ENCODE data around the gene CDH4.

The CDH4 gene

DNA sequence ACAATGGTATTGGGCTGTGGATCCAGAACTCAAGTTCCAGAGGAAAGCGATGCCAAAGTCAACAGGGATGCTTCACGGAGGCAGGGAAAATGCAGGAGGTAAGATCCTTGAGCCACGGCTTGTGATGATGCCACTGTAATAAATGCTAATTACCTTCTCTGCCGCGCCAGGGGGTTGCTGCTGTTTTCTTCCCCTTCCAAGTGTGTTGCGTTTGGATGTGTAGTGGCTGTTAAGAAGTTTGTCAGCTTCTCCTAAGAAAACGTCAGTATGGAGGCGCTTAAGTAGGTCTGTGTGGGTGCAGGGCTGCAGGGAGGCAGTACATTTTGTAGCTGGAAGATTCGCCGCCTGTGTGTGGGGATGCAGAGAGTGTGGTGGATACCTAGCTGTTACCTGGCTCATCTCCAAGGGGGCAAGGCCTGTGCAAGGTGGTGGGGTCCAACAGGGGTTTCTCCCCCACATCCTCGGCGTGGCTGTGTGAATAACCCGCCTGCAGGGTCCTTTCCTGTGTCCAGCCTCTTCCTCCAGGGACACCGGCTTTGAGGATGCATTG, 318.7 kb downstream of the CDH4 start:
- DNase-seq: no peak

DNA sequence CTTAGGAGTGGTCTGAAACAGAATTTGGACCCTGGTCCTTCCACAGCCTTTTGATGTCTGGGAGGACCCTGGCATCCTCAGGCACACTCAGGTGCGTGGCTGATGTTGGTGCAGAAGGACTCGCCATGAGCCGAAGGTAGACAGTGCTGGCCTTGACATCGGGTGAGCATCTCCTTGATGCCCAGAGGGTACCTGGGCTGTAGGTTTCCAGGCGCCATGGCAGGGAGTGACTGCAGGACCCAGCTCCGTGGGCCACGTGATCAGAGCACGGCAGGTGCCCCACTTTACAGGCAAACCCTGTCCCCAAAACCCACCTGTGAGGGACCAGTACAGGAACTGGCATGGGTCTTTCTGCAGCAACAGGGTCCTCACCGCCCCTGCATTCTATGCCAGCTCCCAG, 319.2 kb downstream of the CDH4 start:
- DNase-seq: no peak

DNA sequence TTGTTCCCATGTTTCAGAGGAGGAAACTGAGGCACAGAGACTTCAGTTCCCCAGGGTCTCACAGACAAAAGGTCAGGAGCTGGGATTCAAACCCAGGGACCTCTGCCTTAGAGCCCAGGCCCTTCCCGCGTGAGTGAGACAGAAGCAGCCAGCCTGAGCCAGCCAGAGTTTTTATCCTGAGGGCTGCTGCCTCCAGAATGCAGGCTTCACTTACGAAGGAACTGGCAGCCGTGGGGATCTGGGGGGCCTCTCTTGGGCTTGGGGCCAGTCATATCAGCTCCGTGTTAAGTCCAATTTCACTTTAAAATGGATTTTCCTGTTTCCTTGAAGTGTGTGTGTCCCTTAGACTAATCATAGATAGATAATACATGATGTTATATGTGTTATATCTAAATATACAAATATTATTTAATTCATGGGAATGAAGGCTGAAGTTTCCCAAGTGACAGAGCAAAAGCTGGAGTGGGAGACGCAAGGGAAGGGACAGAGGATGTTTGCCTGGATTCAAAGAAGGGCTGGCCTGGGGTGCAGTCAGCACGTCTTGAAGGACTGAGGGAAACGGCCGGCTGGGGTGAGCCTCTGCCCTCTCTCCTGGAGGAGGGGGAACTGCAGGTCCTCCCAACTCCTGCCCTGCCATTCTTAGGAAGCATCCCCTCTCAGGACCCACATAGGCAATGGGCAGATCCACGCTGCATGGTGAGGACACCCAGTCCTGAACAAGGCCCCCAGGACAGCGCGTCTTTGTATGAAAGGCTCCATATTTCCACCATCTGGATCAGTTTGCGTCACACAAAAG, 320.1 kb downstream of the CDH4 start:
- DNase-seq: no peak

DNA sequence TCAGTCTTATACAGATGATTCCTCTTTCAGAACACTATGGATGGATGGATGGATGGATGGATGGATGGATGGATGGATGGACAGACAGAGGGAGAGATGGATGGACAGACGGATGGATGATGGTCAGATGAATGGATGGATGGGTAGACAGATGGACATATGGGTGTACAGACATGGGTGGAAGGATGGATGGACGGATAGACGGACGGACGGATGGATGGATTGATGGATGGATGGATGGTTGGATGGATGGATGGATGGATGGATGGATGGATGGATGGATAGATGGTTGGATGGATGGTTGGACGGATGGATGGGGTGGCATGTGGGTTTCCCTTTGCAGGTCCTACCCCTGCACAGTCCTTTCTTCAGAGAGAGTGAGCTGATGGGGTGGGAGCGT, 320.7 kb downstream of the CDH4 start:
- no peak for DNase-seq

DNA sequence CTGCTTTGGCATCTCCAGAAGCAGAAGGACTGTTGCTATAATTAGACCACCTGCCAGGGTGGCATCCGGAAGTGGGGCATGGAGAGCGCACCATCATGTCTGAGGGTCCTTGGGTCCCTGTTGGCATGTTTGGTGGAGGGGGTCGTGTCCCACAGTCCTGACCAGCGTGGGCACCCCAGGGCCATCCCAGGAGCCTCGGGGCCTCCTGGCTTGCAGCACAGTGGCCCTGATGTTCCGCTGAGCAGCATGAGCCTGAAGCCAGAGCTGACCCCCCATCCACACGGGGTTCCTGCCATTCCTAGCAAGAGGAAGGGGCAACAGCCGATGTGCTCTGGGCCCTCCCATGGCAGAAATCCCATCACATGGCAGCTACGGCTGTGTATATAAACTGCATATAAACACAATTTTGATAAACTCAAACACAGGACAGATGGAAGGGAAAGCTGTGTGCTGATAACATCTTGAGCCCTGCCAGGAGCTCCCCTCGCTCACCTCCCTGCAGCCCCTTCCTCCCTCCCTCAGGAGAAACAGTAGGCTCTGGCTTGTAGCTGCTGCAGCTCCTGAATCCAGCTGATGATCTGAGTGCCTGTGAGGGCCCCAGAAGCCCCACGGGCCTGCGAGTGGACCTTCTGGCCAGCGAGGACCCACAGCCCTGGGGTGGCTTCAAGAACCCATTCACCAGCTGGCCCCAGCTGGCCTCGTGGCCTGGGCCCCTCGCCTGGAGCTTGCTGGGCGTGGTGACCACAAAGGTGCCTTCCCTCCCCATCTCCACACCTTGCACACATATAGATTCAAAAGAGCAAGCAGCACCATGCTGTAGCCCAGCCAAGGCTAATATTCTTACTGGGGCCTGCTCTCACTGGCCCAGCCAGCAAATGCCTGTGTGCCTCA, 321.6 kb downstream of the CDH4 start:
- DNase-seq: no peak

DNA sequence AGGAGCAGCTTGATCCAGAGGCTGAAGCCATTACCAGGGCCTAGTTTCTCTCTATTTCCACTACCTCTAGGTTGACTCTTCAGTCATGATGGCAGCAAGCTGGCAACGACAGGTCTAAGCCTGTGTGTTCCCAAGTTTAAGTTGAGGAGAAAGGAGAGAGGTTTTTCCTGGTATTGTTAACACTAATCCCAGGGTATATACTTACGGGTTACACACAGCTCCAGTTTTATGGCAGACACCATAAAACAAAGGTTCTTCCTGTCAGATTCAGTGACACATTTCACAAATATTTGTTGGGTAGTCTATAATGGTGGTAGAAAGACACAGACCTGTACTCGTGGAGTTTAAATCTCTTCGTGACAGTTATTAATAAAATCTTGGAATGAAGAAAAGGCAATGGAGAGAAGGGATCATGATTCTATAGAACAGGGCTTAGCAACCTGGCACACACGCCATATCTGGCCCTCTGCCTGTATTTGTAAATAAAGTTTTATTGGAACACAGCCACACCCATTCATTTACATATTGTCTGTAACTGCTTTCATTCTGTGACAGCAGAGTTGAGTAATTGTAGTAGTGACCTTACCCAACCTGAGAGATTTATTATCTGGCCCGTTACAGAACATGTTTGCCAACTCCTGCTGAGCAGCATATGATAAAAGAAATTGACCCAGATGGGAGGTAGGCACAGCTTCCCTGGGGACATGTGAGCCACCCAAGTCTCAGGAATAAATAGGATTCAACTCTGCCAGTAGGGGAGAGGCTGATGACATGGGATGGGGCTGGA, 323.3 kb downstream of the CDH4 start:
- DNase-seq: no peak

DNA sequence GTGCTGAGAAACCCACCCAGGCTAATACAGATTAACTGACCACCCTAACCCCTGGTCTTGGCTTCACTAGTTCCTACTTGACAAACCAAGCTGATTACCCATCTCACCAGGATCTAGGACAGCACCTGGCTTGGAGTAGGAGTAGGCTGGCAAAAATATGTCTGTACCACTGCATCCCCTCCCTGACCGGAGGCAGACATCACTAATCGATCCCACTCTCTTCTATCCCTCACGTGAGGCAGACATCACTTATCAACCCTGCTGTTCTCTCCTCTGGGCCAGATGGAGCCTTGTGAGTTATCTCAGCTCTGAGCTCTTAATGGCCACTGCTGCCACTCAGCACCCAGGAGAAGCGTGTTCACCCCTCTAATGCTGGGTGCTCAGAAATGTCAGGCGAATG, 324.3 kb downstream of the CDH4 start:
- no peak for DNase-seq

DNA sequence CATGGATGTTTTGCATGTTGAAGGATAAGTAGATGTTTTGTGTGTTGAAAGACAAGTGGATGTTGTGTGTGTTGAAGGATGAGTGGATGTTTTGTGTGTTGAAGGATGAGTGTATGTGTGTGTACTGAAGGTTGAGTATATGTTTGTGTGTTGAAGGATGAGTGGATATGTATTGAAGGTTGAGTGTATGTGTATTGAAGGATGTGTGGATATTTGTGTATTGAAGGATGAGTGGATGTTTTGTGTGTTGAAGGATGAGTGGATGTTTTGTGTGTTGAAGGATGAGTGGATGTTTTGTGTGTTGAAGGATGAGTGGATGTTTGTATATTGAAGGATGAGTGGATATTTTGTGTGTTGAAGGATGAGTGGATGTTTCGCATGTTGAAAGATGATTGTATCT, 325.0 kb downstream of the CDH4 start:
- DNase-seq: no peak

DNA sequence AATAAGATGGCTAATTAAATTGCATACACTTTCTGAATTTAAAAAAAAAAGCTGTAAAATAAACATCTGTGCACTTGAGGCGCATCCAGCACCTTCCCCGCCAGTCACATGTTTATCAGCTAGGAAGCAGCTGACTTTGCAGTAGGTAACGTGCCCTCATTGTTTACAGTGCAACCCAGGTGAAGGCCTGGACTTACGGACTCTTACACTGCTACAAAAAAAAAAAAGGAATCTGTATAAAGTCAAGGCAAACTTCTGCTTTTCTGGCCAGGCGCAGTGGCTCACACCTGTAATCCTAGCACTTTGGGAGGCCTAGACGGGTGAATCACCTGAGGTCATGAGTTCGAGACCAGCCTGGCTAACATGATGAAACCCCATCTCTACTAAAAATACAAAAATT, 327.8 kb downstream of the CDH4 start:
- DNase-seq: no peak

DNA sequence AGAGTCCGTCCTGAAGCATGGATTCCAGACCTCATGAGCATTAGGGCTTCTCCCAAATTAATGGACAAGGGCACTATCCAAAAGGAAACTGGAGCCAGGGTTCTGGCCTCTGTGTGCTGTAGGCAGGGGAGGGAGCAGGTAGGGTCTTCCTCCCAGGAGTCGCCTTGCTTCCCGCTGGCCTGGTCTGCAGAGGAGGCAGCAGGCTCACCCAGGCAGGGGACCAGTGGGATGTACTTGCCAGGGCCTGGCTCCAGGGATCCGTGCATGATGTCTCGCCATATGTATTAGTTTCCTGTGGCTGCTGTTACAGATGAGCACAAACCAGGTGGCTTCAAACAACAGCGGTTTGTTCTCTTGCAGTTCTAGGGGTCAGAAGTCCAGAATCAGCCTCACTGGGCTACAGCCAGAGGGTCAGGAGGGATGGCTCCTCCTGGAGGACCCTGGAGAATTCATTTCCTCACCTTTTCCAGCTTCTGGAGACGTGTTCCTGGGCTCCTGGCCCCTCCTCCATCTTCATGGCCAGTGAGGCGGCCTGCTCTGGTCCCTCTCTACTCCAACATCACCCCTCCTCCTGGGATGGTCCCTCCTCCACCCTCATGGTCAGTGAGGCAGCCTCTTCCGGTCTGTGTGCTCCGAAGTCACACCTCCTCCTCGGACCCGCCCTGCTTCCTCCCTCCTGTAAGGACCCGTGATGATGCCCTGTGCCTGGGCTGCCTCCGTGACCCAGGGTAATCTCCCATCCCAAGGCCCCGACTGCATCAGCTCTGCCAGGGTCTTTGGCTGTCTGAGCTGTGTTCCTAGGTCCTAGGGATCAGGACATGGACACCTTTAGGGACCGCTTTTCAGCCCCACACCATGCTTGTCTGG, 329.1 kb downstream of the CDH4 start:
- DNase-seq: no peak

DNA sequence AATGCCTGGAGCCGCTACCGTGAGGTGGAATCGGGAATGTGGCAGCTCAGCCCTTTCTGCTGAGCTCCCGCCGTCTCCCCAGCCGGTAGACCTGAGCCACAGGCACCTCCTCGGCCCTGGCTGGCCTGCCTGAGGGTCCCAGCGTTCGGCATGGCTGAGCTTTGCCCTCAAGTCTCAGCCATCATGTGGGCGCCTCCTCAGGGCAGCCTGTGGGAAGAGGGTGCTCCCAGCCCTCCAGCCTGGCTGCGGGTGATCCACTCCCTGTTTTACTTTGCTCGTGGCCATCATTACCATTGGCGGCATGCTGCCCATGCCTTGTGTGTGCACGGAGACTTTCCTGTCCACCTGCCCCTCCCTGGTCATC, 329.7 kb downstream of the CDH4 start:
- DNase-seq: no peak

DNA sequence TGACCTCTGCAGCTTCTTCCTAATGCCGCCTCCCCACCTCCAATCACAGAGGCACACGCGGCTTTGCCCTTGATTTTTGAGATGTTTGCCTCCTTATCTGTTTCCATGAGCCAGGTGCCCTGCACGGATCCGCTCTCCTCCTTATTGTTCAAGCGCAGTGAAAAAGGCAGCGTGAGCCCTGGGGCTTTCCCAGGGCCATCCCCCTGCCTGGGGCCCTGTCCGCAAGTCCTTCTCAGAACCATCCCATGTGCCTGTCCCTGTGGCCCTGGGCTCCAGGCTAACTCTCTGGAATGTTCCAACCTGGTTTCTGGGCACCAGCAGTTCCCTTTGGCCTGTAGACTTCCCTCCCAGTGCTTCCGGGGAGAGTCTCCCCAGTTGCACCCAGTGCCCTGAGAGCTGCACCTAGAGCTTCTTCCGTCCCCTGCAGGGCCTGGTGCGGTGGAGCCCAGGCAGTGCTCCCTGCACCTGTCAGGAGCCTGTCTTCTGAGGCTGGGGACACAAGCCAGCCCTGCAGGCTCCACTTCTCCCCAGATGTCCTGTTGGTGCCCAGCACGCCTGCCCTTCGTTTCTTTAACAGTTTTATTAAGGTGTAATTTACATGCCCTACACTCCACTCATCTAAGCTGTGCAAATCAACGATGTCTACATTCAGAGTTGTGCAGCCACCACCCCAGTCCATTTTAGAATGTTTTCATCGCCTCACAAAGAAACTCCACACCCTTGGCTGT, 330.3 kb downstream of the CDH4 start:
- DNase-seq: no peak

DNA sequence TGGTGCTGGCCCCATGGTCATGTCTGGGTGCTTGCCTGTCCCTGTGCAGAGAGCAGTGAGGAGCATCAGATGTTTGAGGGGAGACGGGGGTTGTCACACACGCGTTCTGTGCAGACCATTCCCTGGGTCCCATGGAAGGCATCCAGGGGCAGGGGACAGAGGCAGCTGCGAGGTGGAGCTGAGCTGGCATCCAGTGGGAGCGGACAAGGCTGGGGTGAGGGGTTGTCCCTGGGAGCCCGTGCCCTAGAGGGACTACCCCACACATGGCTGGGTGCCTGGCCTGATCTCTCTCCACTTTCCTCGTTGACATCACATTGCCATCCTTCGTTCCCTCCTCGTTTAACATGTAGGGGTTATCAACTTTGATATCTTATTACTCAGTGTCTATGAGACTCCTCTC, 331.3 kb downstream of the CDH4 start:
- DNase-seq: no peak

DNA sequence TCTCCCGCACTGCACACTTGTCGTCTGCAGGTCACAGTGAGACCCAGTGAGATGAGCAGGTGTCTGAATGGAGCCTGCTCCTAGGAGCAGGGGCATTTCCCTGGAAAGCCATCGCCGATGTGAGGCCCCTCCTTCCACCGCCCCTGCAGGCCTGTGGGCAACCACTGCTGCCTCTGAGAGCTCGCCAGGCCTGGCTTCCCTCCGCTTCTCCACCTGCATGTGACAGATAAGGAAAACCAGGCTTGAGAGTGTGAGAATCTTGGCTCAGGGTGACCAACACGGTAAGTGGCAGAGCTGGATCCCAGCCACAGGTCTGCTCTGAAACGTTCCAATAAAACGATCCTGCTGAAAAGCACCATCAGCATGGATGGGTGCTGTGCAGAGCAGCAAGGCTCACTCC, 332.8 kb downstream of the CDH4 start:
- DNase-seq: no peak

DNA sequence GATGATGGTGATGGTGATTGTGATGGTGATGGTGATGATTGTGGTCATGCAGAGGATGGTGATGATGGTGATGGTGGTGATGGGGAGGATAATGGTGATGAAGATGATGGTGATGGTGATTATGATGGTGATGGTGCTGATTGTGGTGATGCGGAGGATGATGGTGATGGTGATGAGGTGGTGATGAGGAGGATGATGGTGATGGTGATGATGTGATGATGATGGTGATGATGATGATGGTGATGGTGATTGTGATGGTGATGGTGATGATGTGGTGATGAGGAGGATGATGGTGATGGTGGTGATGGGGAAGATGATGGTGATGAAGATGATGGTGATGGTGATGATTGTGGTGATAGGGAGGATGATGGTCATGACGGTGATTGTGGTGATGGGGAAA, 333.7 kb downstream of the CDH4 start:
- DNase-seq: no peak

DNA sequence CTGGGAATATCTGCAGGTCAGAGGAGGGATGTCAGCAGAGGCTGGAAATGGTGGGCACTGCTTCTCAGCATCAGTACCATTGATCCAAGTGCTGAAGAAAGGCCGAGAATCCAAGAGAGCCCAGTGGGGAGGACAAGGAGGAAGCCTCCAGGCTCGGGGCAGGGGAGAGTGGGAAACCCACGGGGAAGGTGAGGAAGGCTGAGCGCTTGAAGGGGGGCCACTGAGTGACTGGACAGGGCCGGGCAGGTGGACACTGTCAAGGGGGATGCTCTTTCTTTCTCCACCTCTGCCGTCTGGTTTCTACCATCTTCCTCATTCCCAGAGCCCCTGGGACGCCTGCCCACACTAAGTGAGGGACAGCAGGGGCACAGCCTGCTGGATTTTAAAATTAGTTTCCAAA, 335.0 kb downstream of the CDH4 start:
- DNase-seq: no peak

DNA sequence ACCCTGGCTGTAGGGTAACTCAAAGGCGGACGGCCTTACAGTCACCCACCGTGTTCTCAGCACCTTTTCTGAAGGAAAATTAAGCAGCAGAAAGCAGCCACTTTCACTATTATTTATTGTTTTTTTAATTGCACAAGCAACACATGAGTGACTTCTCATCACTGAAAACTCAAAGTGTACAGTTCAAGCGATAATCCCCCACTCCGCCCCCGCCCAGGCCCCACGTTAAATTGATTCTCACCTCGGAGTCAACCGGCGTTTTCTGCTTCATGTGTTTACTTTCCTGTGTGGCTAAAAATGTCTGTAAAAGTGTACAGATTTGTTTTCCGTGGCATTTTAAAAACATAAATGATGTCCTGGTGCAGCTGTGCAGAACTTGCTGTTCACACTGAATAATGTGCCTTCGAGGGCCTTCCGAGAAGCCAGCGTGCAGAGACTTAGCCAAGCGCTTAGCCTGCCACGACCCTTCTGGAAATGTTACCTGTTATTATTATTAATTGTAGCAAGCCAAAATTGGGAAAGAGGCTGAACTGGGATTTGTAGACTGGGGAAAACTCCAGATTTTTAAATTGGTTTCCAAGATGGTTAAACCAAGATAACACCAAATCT, 335.7 kb downstream of the CDH4 start:
- no peak for DNase-seq

DNA sequence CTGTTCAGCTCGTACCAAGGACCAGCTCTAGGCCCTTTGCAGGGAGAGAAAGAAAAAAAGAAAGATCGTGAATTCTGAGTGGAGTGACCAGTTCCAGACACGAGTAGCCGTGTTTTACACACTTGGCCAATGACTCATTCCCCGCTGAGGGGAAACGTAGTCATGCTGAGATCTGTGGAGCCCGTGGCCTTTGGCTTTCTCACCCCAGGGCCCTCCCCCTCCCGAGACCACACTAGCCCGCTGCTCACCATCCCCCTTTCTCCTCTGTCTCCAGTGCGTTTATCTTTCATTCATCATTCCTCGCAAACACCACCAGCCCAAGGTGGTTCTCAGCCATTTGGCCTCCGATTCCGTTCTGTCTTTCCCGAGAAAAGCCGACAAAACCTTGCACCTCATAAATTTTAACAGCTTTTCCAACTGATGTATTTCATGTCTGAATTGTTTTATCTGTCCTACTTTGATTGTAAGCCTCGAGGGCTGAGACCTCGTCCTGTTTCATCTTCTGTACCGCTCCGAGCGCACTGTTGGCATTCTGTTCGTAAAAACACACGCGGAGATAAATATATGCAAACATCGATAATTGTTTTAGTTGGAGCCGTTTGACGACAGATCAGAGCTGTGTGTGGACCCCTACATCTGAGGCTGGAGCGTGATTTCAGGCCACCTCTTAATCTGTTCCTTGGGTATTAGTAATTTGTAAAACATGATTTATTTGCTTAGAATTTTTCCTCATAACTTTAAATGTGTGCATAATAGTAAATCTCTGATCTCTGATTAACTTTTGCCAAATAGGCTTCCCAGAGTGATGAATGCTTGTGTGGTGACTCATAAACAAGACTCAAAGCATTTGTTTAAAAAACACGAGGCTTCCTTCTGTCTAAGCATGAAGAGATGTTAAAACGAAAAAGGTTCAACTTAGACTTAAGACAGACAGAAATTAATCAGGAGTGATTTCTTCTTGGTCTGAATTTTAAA, 336.6 kb downstream of the CDH4 start:
- no peak for DNase-seq

DNA sequence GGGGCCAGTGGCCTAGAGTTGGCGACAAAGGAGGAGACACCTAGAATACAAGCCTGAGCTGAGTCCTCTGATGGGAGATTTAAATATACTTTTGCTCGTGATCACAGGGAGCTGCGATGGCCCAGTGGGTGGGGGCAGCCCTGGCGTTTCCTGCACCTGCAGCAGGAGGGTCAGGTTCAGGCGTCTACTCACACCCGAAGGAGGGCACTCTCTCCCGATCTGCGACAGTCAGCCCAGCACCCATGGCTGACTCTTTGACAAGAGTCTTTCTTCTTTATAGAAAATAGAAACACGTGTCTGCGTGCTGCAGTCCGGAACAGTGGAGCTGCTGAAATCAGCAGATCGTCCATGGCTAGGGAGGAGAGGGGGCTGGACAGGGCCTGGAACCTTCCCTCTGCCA, 338.2 kb downstream of the CDH4 start:
- DNase-seq: no peak

DNA sequence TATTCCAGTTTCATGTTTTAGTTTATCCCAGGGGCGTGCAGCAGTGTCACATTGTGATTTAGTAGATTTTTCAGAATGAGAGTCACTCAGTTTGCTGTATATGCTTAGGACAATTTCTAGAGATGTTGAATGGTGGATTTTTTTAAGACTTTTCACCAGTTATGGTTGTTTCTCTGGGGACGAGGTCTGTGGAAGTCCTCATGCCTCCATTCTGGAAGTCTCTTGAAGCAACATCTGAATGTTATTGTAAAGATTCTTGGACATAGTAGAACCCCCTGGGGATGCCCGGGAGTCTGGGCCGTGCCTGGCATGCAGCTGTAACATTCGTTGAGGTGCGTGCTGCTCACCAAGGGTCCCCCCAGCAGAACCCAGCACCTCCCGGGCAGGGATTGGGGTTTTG, 341.5 kb downstream of the CDH4 start:
- no peak for DNase-seq
